NCI-H748 (cell line): ENCODE measurements around the gene PROSER2.
"Not testable (repeated sequence)": the region's sequence is repeated elsewhere in the genome, so short reads cannot be mapped to it uniquely, and the experiment has no call there.

Source experiments
- DNase-seq: peaks from one replicate; lab custom pipeline; 2025; ENCODE audit not compliant: unreplicated experiment; lab: John Stamatoyannopoulos, UW

PROSER2 gene

GRCh38 chr10:11882646-11883375 is 59.7 kb downstream of the PROSER2 start:
- DNase-seq: no peak

GRCh38 chr10:11884706-11885423 is 61.7 kb downstream of the PROSER2 start:
- DNase-seq: no peak

- no peak for DNase-seq
Observed at GRCh38 chr10:11885437-11886137, 62.4 kb downstream of the PROSER2 start.

DNA sequence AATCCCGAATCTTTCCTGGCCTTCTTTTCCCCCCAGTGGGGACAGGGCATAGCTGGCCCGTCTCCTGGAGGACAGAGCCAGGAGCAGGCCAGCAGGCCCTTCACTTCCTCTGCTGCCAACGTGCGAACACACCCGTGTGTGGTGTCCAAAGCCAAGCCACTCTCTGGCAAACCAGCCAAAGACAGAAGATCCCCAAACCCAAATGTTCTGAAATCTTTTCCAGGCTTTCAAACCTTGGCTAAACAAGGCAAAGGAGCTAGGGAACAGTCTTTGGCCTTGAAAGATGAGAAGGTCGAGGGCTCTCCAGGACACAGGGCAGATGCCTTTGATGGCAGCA is 63.0 kb downstream of the PROSER2 start:
- no peak for DNase-seq

DNA sequence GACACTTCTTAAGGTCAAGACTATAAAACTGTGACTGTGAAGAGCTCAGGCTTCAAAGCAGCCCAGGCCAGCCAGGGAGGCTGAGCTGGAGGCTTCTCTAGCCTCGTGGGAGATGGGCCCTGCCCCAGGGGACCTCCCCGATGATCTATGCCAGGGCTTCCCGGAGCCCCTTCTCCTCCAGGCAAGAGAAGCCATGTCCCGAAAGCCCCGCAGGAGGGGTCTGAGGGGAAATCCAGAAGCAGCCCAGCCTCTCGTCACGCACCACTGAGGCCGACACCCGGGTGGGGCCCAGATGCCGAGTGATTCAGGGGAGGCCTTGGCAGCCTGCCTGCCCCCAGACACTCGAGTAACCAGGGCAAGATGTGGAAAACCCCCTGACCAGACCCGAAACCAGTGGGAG is 63.7 kb downstream of the PROSER2 start:
- DNase-seq: no peak

DNA sequence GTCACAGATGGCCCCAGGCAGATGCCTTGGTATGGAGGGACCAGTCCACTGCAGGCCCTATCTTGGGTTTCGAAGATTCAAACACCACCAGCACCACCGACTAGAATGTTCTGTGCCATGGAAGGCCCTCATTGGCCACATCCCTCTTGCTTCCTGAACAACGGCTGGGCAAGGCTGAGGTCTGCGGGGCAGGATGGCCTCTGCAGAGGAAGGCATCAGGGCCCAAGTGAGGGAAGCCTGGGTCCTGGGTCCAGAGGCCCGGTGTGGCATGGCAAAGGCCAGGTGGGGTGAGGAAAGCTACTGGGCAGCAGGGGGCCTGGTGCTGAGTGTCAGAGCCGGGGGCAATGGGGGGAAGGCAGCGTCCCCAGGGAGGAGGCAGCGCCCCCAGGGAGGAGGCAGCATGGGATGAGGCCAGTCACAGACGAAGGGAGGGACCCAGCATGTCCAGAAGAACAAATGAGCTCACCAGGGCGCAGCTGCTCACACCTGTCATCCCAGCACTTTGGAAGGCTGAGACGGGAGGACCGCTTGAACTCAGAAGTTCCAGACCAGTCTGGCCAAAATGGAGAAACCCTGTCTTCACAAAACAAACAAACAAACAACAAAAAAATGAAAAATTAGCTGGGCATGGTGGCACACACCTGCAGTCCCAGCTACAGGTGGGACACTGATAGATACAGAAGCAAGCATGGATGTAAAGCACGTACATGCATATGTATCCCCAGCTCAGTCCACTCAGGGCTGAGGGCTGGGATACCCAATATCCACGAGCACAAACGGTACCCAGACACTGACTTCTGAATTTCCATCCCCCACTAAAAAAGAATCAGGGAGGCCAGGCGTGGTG is 64.4 kb downstream of the PROSER2 start:
- no peak for DNase-seq

DNA sequence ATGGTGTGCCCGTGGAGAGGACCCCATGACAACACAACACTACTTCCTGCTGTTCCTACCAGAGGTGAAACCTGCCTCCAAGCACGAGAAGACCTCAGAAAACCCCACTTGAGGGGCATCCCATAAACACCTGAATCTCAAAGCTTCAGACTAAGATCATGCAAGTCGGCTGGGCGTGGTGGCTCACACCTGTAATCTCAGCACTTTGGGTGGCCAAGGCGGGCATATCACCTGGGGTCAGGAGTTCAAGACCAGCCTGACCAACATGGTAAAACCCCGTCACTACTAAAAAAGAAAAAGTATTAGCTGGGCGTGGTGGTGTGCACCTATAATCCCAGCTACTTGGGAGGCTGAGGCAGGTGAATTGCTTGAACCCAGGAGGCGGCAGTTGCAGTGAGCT is 66.1 kb downstream of the PROSER2 start:
- DNase-seq: not testable (repeated sequence)

GRCh38 chr10:11891776-11892486 is 68.8 kb downstream of the PROSER2 start:
- no peak for DNase-seq

- no peak for DNase-seq
Observed at GRCh38 chr10:11893749-11894278, 70.7 kb downstream of the PROSER2 start.

DNA sequence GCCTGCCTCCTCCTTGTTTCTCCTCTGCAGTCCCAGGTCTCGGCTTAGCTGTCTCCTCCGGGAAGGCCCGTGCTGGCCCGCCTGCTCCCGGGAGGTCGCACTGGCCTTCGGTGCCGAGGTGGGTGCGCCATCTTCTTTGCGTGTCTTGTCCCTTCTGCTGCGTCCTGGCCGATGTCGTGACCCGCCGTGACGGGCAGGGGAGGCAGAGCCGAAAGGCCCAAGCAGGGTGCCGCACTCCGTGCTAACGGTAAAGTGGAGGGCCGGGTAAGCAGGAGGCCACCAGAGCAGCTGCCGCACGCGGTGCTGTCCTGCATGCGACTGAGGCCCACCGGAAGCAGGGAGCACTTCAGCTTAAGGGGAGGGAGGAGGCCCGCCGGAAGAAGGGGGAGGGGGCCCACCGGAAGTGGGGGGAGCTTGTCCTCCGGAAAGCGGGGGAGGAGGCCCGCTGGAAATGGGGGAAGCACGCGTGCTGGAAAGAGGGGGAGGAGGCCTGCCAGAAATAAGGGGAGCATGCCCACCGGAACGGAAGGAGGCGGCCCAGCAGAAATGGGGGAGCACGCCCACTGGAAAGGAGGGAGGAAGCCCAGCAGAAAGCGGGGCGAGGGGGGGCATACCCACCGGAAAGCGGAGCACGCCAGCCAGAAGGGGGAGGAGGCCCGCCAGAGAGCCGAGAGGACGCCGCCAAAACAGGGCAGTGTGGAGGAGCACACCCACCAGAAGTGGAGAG is 71.4 kb downstream of the PROSER2 start:
- no peak for DNase-seq

DNA sequence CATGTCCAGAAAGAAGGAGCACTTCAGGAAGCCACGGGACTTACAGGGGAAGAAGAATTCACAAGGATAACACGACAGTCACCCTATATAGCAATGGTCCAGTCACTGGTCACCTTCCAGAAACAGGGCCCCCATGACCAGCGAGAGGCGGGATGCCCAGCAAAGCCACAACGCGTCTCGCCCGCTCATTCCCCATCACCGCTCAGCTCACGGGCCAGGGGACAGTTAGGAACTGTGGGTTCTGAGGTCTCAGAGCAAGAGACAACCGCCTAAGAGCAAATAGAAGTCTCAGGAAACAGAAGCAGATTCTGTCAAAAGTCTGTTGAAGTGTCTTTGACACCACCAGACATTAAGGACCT is 71.9 kb downstream of the PROSER2 start:
- no peak for DNase-seq

DNA sequence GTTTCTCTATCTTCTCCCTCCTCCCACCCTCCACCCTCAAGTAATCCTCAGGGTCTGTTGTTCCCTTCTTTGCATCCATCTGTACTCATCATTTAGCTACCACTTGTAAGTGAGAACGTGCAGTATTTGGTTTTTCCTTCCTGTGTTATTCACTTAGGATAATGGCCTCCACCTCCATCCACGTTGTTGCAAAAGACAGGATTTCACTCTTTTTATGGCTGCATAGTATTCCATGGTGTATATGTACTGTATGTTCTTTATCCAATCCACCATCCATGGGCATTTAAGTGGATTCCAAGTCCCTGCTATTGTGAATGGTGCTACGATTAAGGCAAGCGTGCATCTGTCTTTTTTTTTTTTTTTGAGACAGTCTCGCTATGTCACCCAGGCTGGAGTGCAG is 72.4 kb downstream of the PROSER2 start:
- no peak for DNase-seq

GRCh38 chr10:11896549-11897200 is 73.5 kb downstream of the PROSER2 start:
- DNase-seq: no peak

GRCh38 chr10:11898033-11898371 is 74.8 kb downstream of the PROSER2 start:
- no peak for DNase-seq

- DNase-seq: no peak
Observed at GRCh38 chr10:11898372-11899066, 75.4 kb downstream of the PROSER2 start.

DNA sequence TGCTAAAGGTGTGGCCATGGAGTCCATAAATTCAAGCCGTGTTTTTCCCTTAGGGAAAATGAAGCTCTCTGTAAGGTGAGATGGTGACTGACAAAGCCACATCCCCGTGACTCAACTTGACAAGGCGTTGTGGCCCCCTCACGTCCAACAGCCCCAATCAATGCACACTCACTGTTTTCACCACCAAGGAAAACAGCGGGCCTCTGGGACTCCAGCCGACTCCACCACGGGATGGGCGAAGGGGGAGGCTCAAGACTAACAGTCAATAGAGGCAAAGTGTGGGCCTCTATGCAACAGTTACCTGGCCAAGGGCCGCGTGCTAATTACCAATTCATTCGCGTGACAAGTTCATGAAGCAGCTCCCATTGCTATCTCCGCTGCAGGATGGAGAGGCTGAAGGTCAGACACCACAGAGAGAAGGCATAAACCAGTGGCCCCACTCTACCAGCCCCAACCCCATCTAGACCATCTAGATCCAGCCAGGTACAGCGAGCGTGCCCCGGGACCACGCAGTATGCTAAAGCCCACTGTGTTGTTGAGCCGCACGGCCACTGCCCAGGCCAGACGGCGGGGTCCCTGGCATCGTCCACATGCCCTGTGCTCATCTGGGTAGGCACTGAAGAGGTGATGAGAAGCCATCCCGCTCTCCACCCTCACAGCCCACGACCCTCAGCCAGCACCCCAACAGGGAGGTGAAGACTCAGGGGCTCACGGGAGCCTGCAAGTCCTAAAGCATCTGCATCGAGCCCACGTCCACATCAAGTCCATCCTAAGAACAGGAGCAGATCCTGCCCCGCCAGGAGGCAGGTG is 76.1 kb downstream of the PROSER2 start:
- DNase-seq: no peak

- DNase-seq: no peak
Observed at GRCh38 chr10:11901036-11901301, 77.8 kb downstream of the PROSER2 start.

GRCh38 chr10:11901454-11901832 is 78.3 kb downstream of the PROSER2 start:
- DNase-seq: no peak
